Activated CD8-positive, alpha-beta T cell treated with anti-CD3 and anti-CD28 coated beads for 36 hours (primary cell): ENCODE measurements around the gene MAPK4. TPM values are rescaled to one million over a fixed set of nuclear protein-coding genes. Genes with fewer than 3 reads are reported as not detected.

ENCODE experiments used
- ATAC-seq: fragments of 200-7000 bp; cut with Tn5 transposase; one replicate; pipeline ENCODE4 v1.10.0; 2021; ENCODE audit warnings: mild to moderate bottlenecking, moderate library complexity
- CTCF ChIA-PET: fragments of 350-600 bp; sonication (Branson Sonifier 250); formaldehyde crosslinking; loops from one replicate; lab custom pipeline; 2021; ENCODE audit warnings: antibody characterized with exemption; lab: Charles Lee
- POLR2A ChIA-PET: fragments of 350-600 bp; sonication (Branson Sonifier 250); formaldehyde crosslinking; loops from one replicate; lab custom pipeline; 2021; ENCODE audit warnings: antibody characterized with exemption; lab: Charles Lee
- DNase-seq: peaks from one replicate; pipeline ENCODE4 v3.0.0-alpha.2; 2020
- H3K27ac Mint-ChIP-seq: one replicate; pipeline ENCODE4 v1.8.0; 2021; ENCODE audit warnings: mild to moderate bottlenecking, mixed read lengths
- H3K27me3 Mint-ChIP-seq: one replicate; pipeline ENCODE4 v1.8.0; 2021; ENCODE audit warnings: mixed read lengths
- H3K36me3 Mint-ChIP-seq: one replicate; pipeline ENCODE4 v1.8.0; 2021; ENCODE audit warnings: low read depth, mixed read lengths
- H3K4me1 Mint-ChIP-seq: one replicate; pipeline ENCODE4 v1.8.0; 2021; ENCODE audit warnings: low read depth, mixed read lengths
- H3K4me3 Mint-ChIP-seq: one replicate; pipeline ENCODE4 v1.8.0; 2021; ENCODE audit warnings: mild to moderate bottlenecking, moderate library complexity, mixed read lengths
- H3K9me3 Mint-ChIP-seq: one replicate; pipeline ENCODE4 v1.8.0; 2021; ENCODE audit warnings: mixed read lengths
- CTCF ChIP-seq: fragments of 200-600 bp; IDR thresholded peaks from one replicate; pipeline ENCODE4 v1.8.0; 2022; ENCODE audit warnings: antibody characterized with exemption, mild to moderate bottlenecking
- intact Hi-C: fragments of 100-400 bp; cut with micrococcal nuclease; formaldehyde crosslinking; loops from one replicate; pipeline ENCODE4 v1.10.0; 2022
- total RNA-seq, 2 experiments: library from RNA; stranded (reverse); gene quantifications; one replicate each; pipeline ENCODE4 v1.2.3, GENCODE V29; 2021

The MAPK4 gene
- total RNA-seq, 2 experiments from 2014 or later, result not detected

- intact Hi-C loops, result no loop called here
- ChIA-PET POLR2A (no interaction called here), CTCF (no interaction called here)
- Mint-ChIP-seq H3K9me3 (no peaks in the 10 kb centered on the region), H3K4me3 (no peak overlapping the region), H3K36me3 (no peaks in the 10 kb centered on the region), H3K27ac (no peak overlapping the region), H3K27me3 (peaks cover 1% of the 10 kb centered on the region), H3K4me1 (no peaks in the 10 kb centered on the region)
- no peak for TF ChIP-seq CTCF
- no peak for ATAC-seq
- no peak for DNase-seq
These were observed 161.1 kb downstream of the MAPK4 start for GRCh38 chr18:50721006-50721405.

- ATAC-seq, result no peak
- H3K27ac Mint-ChIP-seq, result no peak overlapping the region
- CTCF ChIA-PET, result no interaction called here
These were observed 161.7 kb downstream of the MAPK4 start for GRCh38 chr18:50721451-50722120.

GRCh38 chr18:50722311-50722710, 162.4 kb downstream of the MAPK4 start:
- ChIA-PET CTCF (no interaction called here), POLR2A (interaction anchor here (0.6 kb wide), 1 partner anchor 86 kb away, joined by 3 read pairs; no protein-coding TSS in a partner anchor)
- intact Hi-C loops, result no loop called here
- H3K27ac Mint-ChIP-seq, result no peak overlapping the region
- peaks cover 2% of the 10 kb centered on the region for H3K4me1 Mint-ChIP-seq
- DNase-seq (no peak), ATAC-seq (no peak)
- H3K4me3 Mint-ChIP-seq, result no peak overlapping the region
- no peaks in the 10 kb centered on the region for H3K27me3 Mint-ChIP-seq
- no peaks in the 10 kb centered on the region for H3K36me3 Mint-ChIP-seq
- no peaks in the 10 kb centered on the region for H3K9me3 Mint-ChIP-seq
- TF ChIP-seq CTCF, result no peak

More at GRCh38 chr18:50721451-50722120, 161.7 kb downstream of the MAPK4 start:
- POLR2A ChIA-PET, result no interaction called here
- Mint-ChIP-seq H3K27me3 (peaks cover 1% of the 10 kb centered on the region), H3K4me3 (no peak overlapping the region), H3K9me3 (no peaks in the 10 kb centered on the region), H3K4me1 (no peaks in the 10 kb centered on the region), H3K36me3 (no peaks in the 10 kb centered on the region)
- no peak for DNase-seq
- TF ChIP-seq CTCF, result no peak
- intact Hi-C loops, result no loop called here

GRCh38 chr18:50724751-50725151, 164.9 kb downstream of the MAPK4 start:
- peaks cover 2% of the 10 kb centered on the region for H3K4me1 Mint-ChIP-seq
- intact Hi-C loops, result no loop called here
- ATAC-seq, result no peak

More at GRCh38 chr18:50724751-50725151, 164.9 kb downstream of the MAPK4 start:
- Mint-ChIP-seq H3K4me3 (no peak overlapping the region), H3K27ac (no peak overlapping the region), H3K9me3 (no peaks in the 10 kb centered on the region), H3K36me3 (no peaks in the 10 kb centered on the region), H3K27me3 (peaks cover 2% of the 10 kb centered on the region)
- CTCF ChIA-PET, result no interaction called here
- no peak for DNase-seq
- TF ChIP-seq CTCF, result no peak
- POLR2A ChIA-PET, result no interaction called here
